BLaER1 treated with 17β-estradiol and CSF1 and Interleukin-3, amounts not matched to agents 10 nM and 100 nM (cell line): ENCODE results near the gene ATG2B.

Experiments used
- H3K27ac ChIP-seq, 11 experiments: shearing (Covaris generic); formaldehyde crosslinking; 2 replicates each; pipeline ENCODE4 v1.8.1; 2022
- H3K27me3 ChIP-seq, 11 experiments: shearing (Covaris generic); formaldehyde crosslinking; 2 replicates each; pipeline ENCODE4 v1.8.1; 2022
- H3K36me3 ChIP-seq, 11 experiments: shearing (Covaris generic); formaldehyde crosslinking; 2 replicates each; pipeline ENCODE4 v1.8.1; 2022
- H3K4me1 ChIP-seq, 10 experiments: shearing (Covaris generic); formaldehyde crosslinking; 2 replicates each; pipeline ENCODE4 v1.8.1; 2022
- H3K4me2 ChIP-seq, 11 experiments: shearing (Covaris generic); formaldehyde crosslinking; 2 replicates each; pipeline ENCODE4 v1.8.1; 2022
- H3K4me3 ChIP-seq, 10 experiments: shearing (Covaris generic); formaldehyde crosslinking; 2 replicates each; pipeline ENCODE4 v1.8.1; 2022
- H3K9ac ChIP-seq, 11 experiments: shearing (Covaris generic); formaldehyde crosslinking; 2 replicates each; pipeline ENCODE4 v1.8.1; 2022
- H3K9me3 ChIP-seq, 11 experiments: shearing (Covaris generic); formaldehyde crosslinking; replicated peaks in 1 of 11; 2 replicates each; pipeline ENCODE4 v1.8.1; 2022
- H4K20me1 ChIP-seq, 11 experiments: shearing (Covaris generic); formaldehyde crosslinking; 2 replicates each; pipeline ENCODE4 v1.8.1; 2022
- Cebpa-rat ChIP-seq, 11 experiments: shearing (Covaris generic); IDR thresholded peaks; 2 replicates each; pipeline ENCODE4 v1.8.1; 2022

ATG2B gene

GRCh38 chr14:96362965-96363750 is at the start of gene ATG2B, which contains the start of gene GSKIP:
Gene ATG2B (minus strand): TSS chr14:96363341. CDS start chr14:96362976, 365 bp downstream.
Gene GSKIP (plus strand): TSS chr14:96363526. CDS start chr14:96382248, 18,722 bp downstream.
- H3K9ac ChIP-seq: peak within 1 kb of the TSS; percentile 83 to 98 (median 93)
- peaks cover 0 to under 1% (median 0%) of the 10 kb centered on the region in 11 experiments; a peak in 2 of 22 replicates for H3K9me3 ChIP-seq
- peak within 1 kb of the TSS; percentile 86 to 99 (median 97) for H3K4me2 ChIP-seq
- peak within 1 kb of the TSS; percentile 81 to 95 (median 87) for H3K27ac ChIP-seq
- H3K27me3 ChIP-seq: no peaks in the 10 kb centered on the region
- H3K4me3 ChIP-seq: peak within 1 kb of the TSS; percentile 82 to 100 (median 96)
- TF ChIP-seq Cebpa-rat (IDR thresholded peaks at IDR 0.05): no peak
- peaks cover 7 to 90% (median 45%) of the 10 kb centered on the region in 11 experiments; a peak in 16 of 22 replicates for H4K20me1 ChIP-seq
- peaks cover 0 to 5% (median 1%) of the 10 kb centered on the region in 11 experiments; a peak in 7 of 22 replicates for H3K36me3 ChIP-seq
- H3K4me1 ChIP-seq: peaks cover 28 to 50% (median 36%) of the 10 kb centered on the region in 10 experiments

- Histone ChIP-seq H3K36me3 (no peaks in the 10 kb centered on the region), H3K4me2 (no peak overlapping the region), H3K27me3 (no peaks in the 10 kb centered on the region), H4K20me1 (no peaks in the 10 kb centered on the region), H3K9ac (no peak overlapping the region), H3K27ac (no peak overlapping the region), H3K4me1 (peaks cover 0 to 3% (median 0%) of the 10 kb centered on the region in 10 experiments; a peak in 1 of 20 replicates), H3K4me3 (no peak overlapping the region), H3K9me3 (no peaks in the 10 kb centered on the region)
- no peak for TF ChIP-seq Cebpa-rat (IDR thresholded peaks at IDR 0.05)
Observed at GRCh38 chr14:96410119-96410518, 47.0 kb upstream of the ATG2B start.

- no peak for TF ChIP-seq Cebpa-rat (IDR thresholded peaks at IDR 0.05)
- Histone ChIP-seq H3K9ac (no peak overlapping the region), H3K27me3 (no peaks in the 10 kb centered on the region), H3K4me3 (no peak overlapping the region), H3K36me3 (no peaks in the 10 kb centered on the region), H3K4me1 (peaks cover 0 to 3% (median 0%) of the 10 kb centered on the region in 10 experiments; a peak in 1 of 20 replicates), H3K4me2 (no peak overlapping the region), H3K27ac (no peak overlapping the region), H3K9me3 (no peaks in the 10 kb centered on the region), H4K20me1 (no peaks in the 10 kb centered on the region)
Observed at GRCh38 chr14:96409701-96410100, 46.6 kb upstream of the ATG2B start.

- no peak overlapping the region for H3K27ac ChIP-seq
- no peaks in the 10 kb centered on the region for H4K20me1 ChIP-seq
- peaks cover 0 to 3% (median 0%) of the 10 kb centered on the region in 10 experiments; a peak in 1 of 20 replicates for H3K4me1 ChIP-seq
- H3K9me3 ChIP-seq: no peaks in the 10 kb centered on the region
- no peak overlapping the region for H3K4me3 ChIP-seq
- no peak overlapping the region for H3K4me2 ChIP-seq
- TF ChIP-seq Cebpa-rat (IDR thresholded peaks at IDR 0.05): no peak
- no peak overlapping the region for H3K9ac ChIP-seq
- no peaks in the 10 kb centered on the region for H3K36me3 ChIP-seq
- H3K27me3 ChIP-seq: no peaks in the 10 kb centered on the region
Observed at GRCh38 chr14:96408608-96409007, 45.5 kb upstream of the ATG2B start.

- no peak overlapping the region for H3K9ac ChIP-seq
Observed at GRCh38 chr14:96407935-96408570, 44.9 kb upstream of the ATG2B start.

GRCh38 chr14:96405677-96406076 is 42.5 kb upstream of the ATG2B start:
- no peak overlapping the region for H3K4me3 ChIP-seq
- no peak overlapping the region for H3K4me2 ChIP-seq
- no peaks in the 10 kb centered on the region for H3K9me3 ChIP-seq
- no peak for TF ChIP-seq Cebpa-rat (IDR thresholded peaks at IDR 0.05)
- H4K20me1 ChIP-seq: no peaks in the 10 kb centered on the region
- H3K27me3 ChIP-seq: no peaks in the 10 kb centered on the region
- no peak overlapping the region for H3K27ac ChIP-seq
- no peaks in the 10 kb centered on the region for H3K36me3 ChIP-seq
- H3K4me1 ChIP-seq: peaks cover 0 to 3% (median 0%) of the 10 kb centered on the region in 10 experiments; a peak in 1 of 20 replicates
- no peak overlapping the region for H3K9ac ChIP-seq

More at GRCh38 chr14:96407935-96408570, 44.9 kb upstream of the ATG2B start:
- Histone ChIP-seq H3K4me3 (no peak overlapping the region), H3K27ac (no peak overlapping the region), H4K20me1 (no peaks in the 10 kb centered on the region), H3K36me3 (no peaks in the 10 kb centered on the region), H3K4me2 (no peak overlapping the region), H3K4me1 (peaks cover 0 to 3% (median 0%) of the 10 kb centered on the region in 10 experiments; a peak in 1 of 20 replicates), H3K9me3 (no peaks in the 10 kb centered on the region), H3K27me3 (no peaks in the 10 kb centered on the region)
- no peak for TF ChIP-seq Cebpa-rat (IDR thresholded peaks at IDR 0.05)

GRCh38 chr14:96403409-96403808 is 40.3 kb upstream of the ATG2B start:
- no peaks in the 10 kb centered on the region for H3K27me3 ChIP-seq
- no peaks in the 10 kb centered on the region for H3K36me3 ChIP-seq
- H3K27ac ChIP-seq: no peak overlapping the region
- H3K9me3 ChIP-seq: no peaks in the 10 kb centered on the region
- TF ChIP-seq Cebpa-rat (IDR thresholded peaks at IDR 0.05): no peak
- no peak overlapping the region for H3K4me2 ChIP-seq
- H3K9ac ChIP-seq: no peak overlapping the region
- no peaks in the 10 kb centered on the region for H4K20me1 ChIP-seq
- H3K4me3 ChIP-seq: no peak overlapping the region
- peaks cover 0 to 3% (median 0%) of the 10 kb centered on the region in 10 experiments; a peak in 1 of 20 replicates for H3K4me1 ChIP-seq

- TF ChIP-seq Cebpa-rat (IDR thresholded peaks at IDR 0.05): no peak
- Histone ChIP-seq H3K4me3 (no peak overlapping the region), H4K20me1 (no peaks in the 10 kb centered on the region), H3K9ac (no peak overlapping the region), H3K27me3 (no peaks in the 10 kb centered on the region), H3K9me3 (no peaks in the 10 kb centered on the region), H3K27ac (no peak overlapping the region), H3K36me3 (no peaks in the 10 kb centered on the region), H3K4me1 (0 out of 20 replicates have a peak, but pooled peaks cover 0 to 5% (median 0%) of the 10 kb centered on the region in 10 experiments), H3K4me2 (no peak overlapping the region)
Observed at GRCh38 chr14:96400495-96400894, 37.4 kb upstream of the ATG2B start.

GRCh38 chr14:96399405-96399804 is 36.3 kb upstream of the ATG2B start:
- H3K9me3 ChIP-seq: no peaks in the 10 kb centered on the region
- no peak overlapping the region for H3K4me3 ChIP-seq
- H3K27ac ChIP-seq: no peak overlapping the region
- no peak overlapping the region for H3K9ac ChIP-seq
- H3K4me1 ChIP-seq: 0 out of 20 replicates have a peak, but pooled peaks cover 0 to 5% (median 0%) of the 10 kb centered on the region in 10 experiments
- no peak for TF ChIP-seq Cebpa-rat (IDR thresholded peaks at IDR 0.05)
- H3K4me2 ChIP-seq: no peak overlapping the region
- H3K27me3 ChIP-seq: no peaks in the 10 kb centered on the region
- no peaks in the 10 kb centered on the region for H4K20me1 ChIP-seq
- no peaks in the 10 kb centered on the region for H3K36me3 ChIP-seq
